Transverse colon (tissue), 4 donors: ENCODE data around the gene WNT9A.

Source experiments
- CTCF ChIP-seq, 5 experiments: fragments of 200-600 bp in 3 of 5; fragments of 450-650 bp in 2 of 5; sonication (generic) in 3 of 5; IDR thresholded peaks; 1 replicate in 2 of 5; 2 replicates in 3 of 5; pipeline ENCODE4 v1.5.1; 2016 to 2017; ENCODE audit warnings: antibody characterized with exemption in 5 of 5, inconsistent platforms in 3 of 5, mild to moderate bottlenecking in 2 of 5, moderate library complexity in 1 of 5
- POLR2AphosphoS5 ChIP-seq, 3 donors: sonication (generic); formaldehyde crosslinking; IDR thresholded peaks; one replicate each; pipeline ENCODE4 v1.6.1; 2016; ENCODE audit warnings: antibody characterized with exemption in 3 of 3

DNA sequence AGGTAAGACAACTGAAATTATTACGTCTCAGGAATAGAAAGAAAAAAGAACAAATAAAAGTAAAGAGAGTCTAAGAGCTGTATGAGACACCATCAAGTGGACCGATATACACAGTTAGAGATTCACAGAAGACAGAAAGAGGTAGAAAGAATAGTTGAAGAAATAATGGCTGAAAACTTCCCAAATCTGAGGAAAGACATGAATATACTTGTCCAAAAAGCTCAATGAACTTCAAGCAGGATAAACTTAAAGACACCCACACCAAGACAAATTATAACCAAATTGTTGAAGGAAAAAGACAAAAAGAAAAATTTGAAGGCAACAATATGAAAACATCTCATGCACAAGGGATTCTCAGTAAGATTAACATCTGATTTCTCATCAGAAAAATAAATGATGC is 39.4 kb upstream of the WNT9A start:
- TF ChIP-seq POLR2AphosphoS5 (IDR thresholded peaks at IDR 0.05): no peak
- TF ChIP-seq CTCF (IDR thresholded peaks at IDR 0.05): no peak
